ENCODE data around the gene WFS1.

The WFS1 gene

GRCh38 chr4:6299875-6300274 lies 30.2 kb downstream of the WFS1 start:
- DNase-seq (ENCODE audit: low spot score), result no peak

GRCh38 chr4:6300359-6300758 lies 30.7 kb downstream of the WFS1 start:
- DNase-seq (ENCODE audit: low spot score), result no peak

- no peak for DNase-seq (ENCODE audit: low spot score)
Measured at GRCh38 chr4:6301051-6301731, 31.5 kb downstream of the WFS1 start.

GRCh38 chr4:6301732-6302442 lies 32.2 kb downstream of the WFS1 start:
- no peak for DNase-seq (ENCODE audit: low spot score)

- DNase-seq (ENCODE audit: low spot score), result no peak
Measured at GRCh38 chr4:6302869-6303268, 33.2 kb downstream of the WFS1 start.

GRCh38 chr4:6303943-6304342 lies 34.3 kb downstream of the WFS1 start:
- no peak for DNase-seq (ENCODE audit: low spot score)

- no peak for DNase-seq (ENCODE audit: low spot score)
Measured at GRCh38 chr4:6306299-6306698, 36.6 kb downstream of the WFS1 start.

- DNase-seq (ENCODE audit: low spot score), result no peak
Measured at GRCh38 chr4:6307230-6307629, 37.6 kb downstream of the WFS1 start.

- no peak for DNase-seq (ENCODE audit: low spot score)
Measured at GRCh38 chr4:6307891-6308290, 38.2 kb downstream of the WFS1 start.

GRCh38 chr4:6308899-6309643 lies 39.4 kb downstream of the WFS1 start:
- DNase-seq (ENCODE audit: low spot score), result no peak

GRCh38 chr4:6309777-6310176 lies 40.1 kb downstream of the WFS1 start:
- DNase-seq (ENCODE audit: low spot score), result no peak

- DNase-seq (ENCODE audit: low spot score), result no peak
Measured at GRCh38 chr4:6313216-6313615, 43.6 kb downstream of the WFS1 start.

- DNase-seq (ENCODE audit: low spot score), result no peak
Measured at GRCh38 chr4:6316461-6317003, 46.9 kb downstream of the WFS1 start.

GRCh38 chr4:6318206-6318605 lies 48.6 kb downstream of the WFS1 start:
- DNase-seq (ENCODE audit: low spot score), result no peak

GRCh38 chr4:6319530-6320150 lies 50.0 kb downstream of the WFS1 start:
- no peak for DNase-seq (ENCODE audit: low spot score)

- DNase-seq (ENCODE audit: low spot score), result no peak
Measured at GRCh38 chr4:6320663-6321062, 51.0 kb downstream of the WFS1 start.

GRCh38 chr4:6321361-6321760 lies 51.7 kb downstream of the WFS1 start:
- DNase-seq (ENCODE audit: low spot score), result no peak

GRCh38 chr4:6322067-6322760 lies 52.6 kb downstream of the WFS1 start:
- no peak for DNase-seq (ENCODE audit: low spot score)

GRCh38 chr4:6322761-6323566 lies 53.3 kb downstream of the WFS1 start:
- no peak for DNase-seq (ENCODE audit: low spot score)

GRCh38 chr4:6324461-6324998 lies 54.9 kb downstream of the WFS1 start:
- DNase-seq (ENCODE audit: low spot score), result no peak

All from pons (tissue), 1 donor.